Neural cell (in vitro differentiated cells): ENCODE measurements around the gene CAPZA2. TPM values are rescaled to one million over a fixed set of nuclear protein-coding genes. Genes with fewer than 3 reads are reported as not detected.

Experiments used
- H2AFZ ChIP-seq: fragments of 200-600, 300-800 bp; sonication (generic), shearing (Covaris generic); 2 replicates; pipeline ENCODE4 v1.6.0; 2014; ENCODE audit warnings: low read depth, mild to moderate bottlenecking, antibody characterized with exemption, low read length, moderate library complexity
- H3F3A ChIP-seq: fragments of 200-600 bp; shearing (Covaris generic); 2 replicates; pipeline ENCODE4 v1.6.1; 2016; ENCODE audit warnings: mild to moderate bottlenecking, moderate library complexity, mixed read lengths, antibody characterized with exemption, low read length; ENCODE audit not compliant: insufficient read depth, poor library complexity, severe bottlenecking
- H3K27ac ChIP-seq: fragments of 200-600, 300-800 bp; sonication (generic), shearing (Covaris generic); 2 replicates; pipeline ENCODE4 v1.5.1; 2014; ENCODE audit warnings: mild to moderate bottlenecking, low read length, moderate library complexity
- H3K27me3 ChIP-seq: fragments of 300-800, 200-600 bp; sonication (generic), shearing (Covaris generic); 2 replicates; pipeline ENCODE4 v1.6.0; 2014; ENCODE audit warnings: mild to moderate bottlenecking, low read depth, low read length, moderate library complexity; ENCODE audit not compliant: insufficient read depth
- H3K36me3 ChIP-seq: fragments of 300-800, 200-600 bp; sonication (generic), shearing (Covaris generic); 2 replicates; pipeline ENCODE4 v1.5.1; 2014; ENCODE audit warnings: mild to moderate bottlenecking, antibody characterized with exemption, low read length, moderate library complexity; ENCODE audit not compliant: insufficient read depth
- H3K4me2 ChIP-seq: fragments of 300-800, 200-600 bp; sonication (generic), shearing (Covaris generic); 2 replicates; pipeline ENCODE4 v1.6.0; 2014; ENCODE audit warnings: mild to moderate bottlenecking, low read length
- H3K4me3 ChIP-seq: fragments of 300-800, 200-600 bp; sonication (generic), shearing (Covaris generic); 2 replicates; pipeline ENCODE4 v1.5.1; 2014; ENCODE audit warnings: mild to moderate bottlenecking, low read length, moderate library complexity
- H3K79me2 ChIP-seq: fragments of 200-600 bp; shearing (Covaris generic); replicated peaks from 2 replicates; pipeline ENCODE4 v1.6.0; 2014; ENCODE audit warnings: mild to moderate bottlenecking, low read length, moderate library complexity; ENCODE audit not compliant: insufficient read depth
- H3K9ac ChIP-seq: fragments of 300-800, 200-600 bp; sonication (generic), shearing (Covaris generic); 2 replicates; pipeline ENCODE4 v1.6.1; 2016; ENCODE audit warnings: mild to moderate bottlenecking, low read length, mixed read lengths
- H3K9me2 ChIP-seq: fragments of 200-600 bp; shearing (Covaris generic); 2 replicates; pipeline ENCODE4 v1.6.1; 2016; ENCODE audit warnings: mild to moderate bottlenecking, low read length, mixed read lengths; ENCODE audit not compliant: insufficient read depth
- H3K9me3 ChIP-seq: fragments of 200-600, 300-800 bp; sonication (generic), shearing (Covaris generic); 2 replicates; pipeline ENCODE4 v1.6.1; 2016; ENCODE audit warnings: mild to moderate bottlenecking, mixed run types, low read length, moderate library complexity, mixed read lengths
- H4K20me1 ChIP-seq: fragments of 200-600 bp; shearing (Covaris generic); 2 replicates; pipeline ENCODE4 v1.6.1; 2016; ENCODE audit warnings: mild to moderate bottlenecking, mixed run types; ENCODE audit not compliant: insufficient read depth
- EP300 ChIP-seq: fragments of 450-650 bp; conservative IDR thresholded peaks from 2 replicates; pipeline ENCODE4 v1.6.1; 2014; ENCODE audit warnings: antibody characterized with exemption, mild to moderate bottlenecking, moderate library complexity; ENCODE audit not compliant: poor library complexity, severe bottlenecking
- EZH2 ChIP-seq: fragments of 200-600, 300-800 bp; shearing (Covaris generic), sonication (generic); IDR thresholded peaks from 2 replicates; pipeline ENCODE4 v1.6.1; 2014; ENCODE audit warnings: antibody characterized with exemption, low read length, borderline replicate concordance, mild to moderate bottlenecking; ENCODE audit not compliant: insufficient read depth, poor library complexity, severe bottlenecking
- MXI1 ChIP-seq: fragments of 450-650 bp; conservative IDR thresholded peaks from 2 replicates; pipeline ENCODE4 v1.6.1; 2014; ENCODE audit warnings: antibody characterized with exemption, mild to moderate bottlenecking; ENCODE audit not compliant: poor library complexity, severe bottlenecking
- POLR2AphosphoS5 ChIP-seq: IDR thresholded peaks from 2 replicates; pipeline ENCODE4 v1.6.1; 2012
- RAD21 ChIP-seq: fragments of 450-650 bp; conservative IDR thresholded peaks from 2 replicates; pipeline ENCODE4 v1.6.1; 2014; ENCODE audit warnings: antibody characterized with exemption, mild to moderate bottlenecking, moderate library complexity
- SMC3 ChIP-seq: fragments of 450-650 bp; conservative IDR thresholded peaks from 2 replicates; pipeline ENCODE4 v1.6.1; 2014; ENCODE audit warnings: antibody characterized with exemption, mild to moderate bottlenecking, moderate library complexity; ENCODE audit not compliant: poor library complexity
- TAF1 ChIP-seq: IDR thresholded peaks from 2 replicates; pipeline ENCODE4 v1.6.1; 2012; ENCODE audit warnings: low read depth
- polyA plus RNA-seq: library from polyadenylated mRNA; depleted of rRNA; stranded (reverse); fragments of >200 nt; gene quantifications from 2 replicates; pipeline ENCODE4 v1.2.3, GENCODE V29; 2014
- TF ChIP-seq, protein P1 (sequence below): fragments of 450-650 bp; IDR thresholded peaks from 2 replicates; pipeline ENCODE4 v1.5.1; 2014; ENCODE audit warnings: antibody characterized with exemption, mild to moderate bottlenecking, moderate library complexity; ENCODE audit not compliant: poor library complexity, severe bottlenecking
- TF ChIP-seq, protein P2 (sequence below): IDR thresholded peaks from 2 replicates; pipeline ENCODE4 v1.6.1; 2012; ENCODE audit warnings: borderline replicate concordance

The CAPZA2 gene
- polyA plus RNA-seq, 1 donor from 2014 or later, result 191 TPM

- no peaks in the 10 kb centered on the region for H3K9me3 ChIP-seq
- no peaks in the 10 kb centered on the region for H3K36me3 ChIP-seq
- no peak overlapping the region for H2AFZ ChIP-seq
- no peak overlapping the region for H3K27ac ChIP-seq
- no peaks in the 10 kb centered on the region for H3K79me2 ChIP-seq
- no peaks in the 10 kb centered on the region for H4K20me1 ChIP-seq
- no peaks in the 10 kb centered on the region for H3K27me3 ChIP-seq
- TF ChIP-seq SMC3 (no peak), EP300 (no peak), RAD21 (no peak), EZH2 (no peak), MXI1 (no peak), POLR2AphosphoS5 (no peak), TAF1 (no peak)
- TF ChIP-seq, protein P1, sequence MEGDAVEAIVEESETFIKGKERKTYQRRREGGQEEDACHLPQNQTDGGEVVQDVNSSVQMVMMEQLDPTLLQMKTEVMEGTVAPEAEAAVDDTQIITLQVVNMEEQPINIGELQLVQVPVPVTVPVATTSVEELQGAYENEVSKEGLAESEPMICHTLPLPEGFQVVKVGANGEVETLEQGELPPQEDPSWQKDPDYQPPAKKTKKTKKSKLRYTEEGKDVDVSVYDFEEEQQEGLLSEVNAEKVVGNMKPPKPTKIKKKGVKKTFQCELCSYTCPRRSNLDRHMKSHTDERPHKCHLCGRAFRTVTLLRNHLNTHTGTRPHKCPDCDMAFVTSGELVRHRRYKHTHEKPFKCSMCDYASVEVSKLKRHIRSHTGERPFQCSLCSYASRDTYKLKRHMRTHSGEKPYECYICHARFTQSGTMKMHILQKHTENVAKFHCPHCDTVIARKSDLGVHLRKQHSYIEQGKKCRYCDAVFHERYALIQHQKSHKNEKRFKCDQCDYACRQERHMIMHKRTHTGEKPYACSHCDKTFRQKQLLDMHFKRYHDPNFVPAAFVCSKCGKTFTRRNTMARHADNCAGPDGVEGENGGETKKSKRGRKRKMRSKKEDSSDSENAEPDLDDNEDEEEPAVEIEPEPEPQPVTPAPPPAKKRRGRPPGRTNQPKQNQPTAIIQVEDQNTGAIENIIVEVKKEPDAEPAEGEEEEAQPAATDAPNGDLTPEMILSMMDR, result no peak
- TF ChIP-seq, protein P2, sequence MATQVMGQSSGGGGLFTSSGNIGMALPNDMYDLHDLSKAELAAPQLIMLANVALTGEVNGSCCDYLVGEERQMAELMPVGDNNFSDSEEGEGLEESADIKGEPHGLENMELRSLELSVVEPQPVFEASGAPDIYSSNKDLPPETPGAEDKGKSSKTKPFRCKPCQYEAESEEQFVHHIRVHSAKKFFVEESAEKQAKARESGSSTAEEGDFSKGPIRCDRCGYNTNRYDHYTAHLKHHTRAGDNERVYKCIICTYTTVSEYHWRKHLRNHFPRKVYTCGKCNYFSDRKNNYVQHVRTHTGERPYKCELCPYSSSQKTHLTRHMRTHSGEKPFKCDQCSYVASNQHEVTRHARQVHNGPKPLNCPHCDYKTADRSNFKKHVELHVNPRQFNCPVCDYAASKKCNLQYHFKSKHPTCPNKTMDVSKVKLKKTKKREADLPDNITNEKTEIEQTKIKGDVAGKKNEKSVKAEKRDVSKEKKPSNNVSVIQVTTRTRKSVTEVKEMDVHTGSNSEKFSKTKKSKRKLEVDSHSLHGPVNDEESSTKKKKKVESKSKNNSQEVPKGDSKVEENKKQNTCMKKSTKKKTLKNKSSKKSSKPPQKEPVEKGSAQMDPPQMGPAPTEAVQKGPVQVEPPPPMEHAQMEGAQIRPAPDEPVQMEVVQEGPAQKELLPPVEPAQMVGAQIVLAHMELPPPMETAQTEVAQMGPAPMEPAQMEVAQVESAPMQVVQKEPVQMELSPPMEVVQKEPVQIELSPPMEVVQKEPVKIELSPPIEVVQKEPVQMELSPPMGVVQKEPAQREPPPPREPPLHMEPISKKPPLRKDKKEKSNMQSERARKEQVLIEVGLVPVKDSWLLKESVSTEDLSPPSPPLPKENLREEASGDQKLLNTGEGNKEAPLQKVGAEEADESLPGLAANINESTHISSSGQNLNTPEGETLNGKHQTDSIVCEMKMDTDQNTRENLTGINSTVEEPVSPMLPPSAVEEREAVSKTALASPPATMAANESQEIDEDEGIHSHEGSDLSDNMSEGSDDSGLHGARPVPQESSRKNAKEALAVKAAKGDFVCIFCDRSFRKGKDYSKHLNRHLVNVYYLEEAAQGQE, result no peak
- no peaks in the 10 kb centered on the region for H3F3A ChIP-seq
- no peak overlapping the region for H3K9ac ChIP-seq
- H3K4me3 ChIP-seq, result no peak overlapping the region
- no peaks in the 10 kb centered on the region for H3K9me2 ChIP-seq
- H3K4me2 ChIP-seq, result no peak overlapping the region
Measured at GRCh38 chr7:116851175-116851574, 11.2 kb upstream of the CAPZA2 start.

DNA sequence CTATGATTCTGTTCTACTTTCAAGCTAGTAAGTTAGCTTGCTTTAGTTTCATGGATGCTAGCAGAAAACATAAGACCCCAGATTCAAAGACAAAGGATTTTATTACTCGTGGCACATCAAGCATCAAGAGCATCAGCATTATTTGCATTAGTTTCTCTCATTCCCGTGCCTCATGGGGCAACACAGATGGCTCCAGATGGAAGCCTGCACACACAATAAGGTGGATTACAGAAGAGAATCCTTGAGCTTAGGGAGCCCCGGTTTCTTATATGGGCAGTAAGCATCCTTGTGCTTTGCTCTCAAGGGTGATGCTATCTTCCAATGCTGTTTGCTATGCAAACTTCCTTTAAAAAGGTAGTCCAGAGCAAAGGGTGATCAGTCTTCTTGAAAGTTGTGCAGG is 10.7 kb upstream of the CAPZA2 start:
- no peak overlapping the region for H2AFZ ChIP-seq
- H3K36me3 ChIP-seq, result no peaks in the 10 kb centered on the region
- H3K27ac ChIP-seq, result no peak overlapping the region
- H3K4me2 ChIP-seq, result no peak overlapping the region
- no peaks in the 10 kb centered on the region for H3K79me2 ChIP-seq
- H3K4me3 ChIP-seq, result no peak overlapping the region
- H3K9me3 ChIP-seq, result no peaks in the 10 kb centered on the region
- TF ChIP-seq EP300, result no peak
- H3K9me2 ChIP-seq, result no peaks in the 10 kb centered on the region
- no peak overlapping the region for H3K9ac ChIP-seq
- no peaks in the 10 kb centered on the region for H3F3A ChIP-seq
- no peaks in the 10 kb centered on the region for H3K27me3 ChIP-seq
- H4K20me1 ChIP-seq, result no peaks in the 10 kb centered on the region

DNA sequence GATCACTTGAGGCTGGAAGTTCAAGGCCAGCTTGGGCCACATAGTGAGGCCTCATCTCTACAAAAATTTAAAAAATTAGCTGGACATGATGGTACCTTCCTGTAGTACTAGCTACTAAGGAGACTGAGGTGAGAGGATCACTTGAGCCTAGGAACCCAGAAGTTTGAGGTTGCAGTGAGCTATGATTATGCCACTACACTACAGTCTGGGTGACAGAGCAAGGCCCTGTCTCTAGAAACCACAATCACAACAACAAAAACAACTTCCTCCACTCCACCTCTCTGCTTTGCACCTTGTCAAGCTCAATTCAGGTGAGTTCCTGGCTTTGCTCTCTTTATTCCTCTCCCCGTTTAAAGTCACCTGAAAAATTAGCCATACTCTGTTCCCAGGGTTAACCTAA is 8.3 kb upstream of the CAPZA2 start:
- Histone ChIP-seq H2AFZ (no peak overlapping the region), H3K9me2 (no peaks in the 10 kb centered on the region), H4K20me1 (no peaks in the 10 kb centered on the region), H3K79me2 (no peaks in the 10 kb centered on the region), H3K4me2 (no peak overlapping the region), H3K9ac (no peak overlapping the region), H3K27me3 (no peaks in the 10 kb centered on the region), H3F3A (no peaks in the 10 kb centered on the region), H3K9me3 (no peaks in the 10 kb centered on the region), H3K36me3 (no peaks in the 10 kb centered on the region), H3K4me3 (no peak overlapping the region), H3K27ac (no peak overlapping the region)
- TF ChIP-seq SMC3 (no peak), EP300 (no peak), EZH2 (no peak), RAD21 (no peak), MXI1 (no peak), POLR2AphosphoS5 (no peak), TAF1 (no peak)
- TF ChIP-seq, protein P1, result no peak
- TF ChIP-seq, protein P2, result no peak
